Colon (tissue), 2 donors: ENCODE measurements around the gene PATJ.
"Not testable (repeated sequence)": the region's sequence is repeated elsewhere in the genome, so short reads cannot be mapped to it uniquely, and the experiment has no call there.

ENCODE experiments used
- FAIRE-seq: peaks from 2 replicates; lab custom pipeline; 2012; peaks lifted over from hg19 to GRCh38; lab: Jason Lieb, UNC
- donor health status: control.
- donor health status: control.

The PATJ gene

GRCh38 chr1:61888808-61889207 is 146.5 kb downstream of the PATJ start:
- FAIRE-seq, result no peak

DNA sequence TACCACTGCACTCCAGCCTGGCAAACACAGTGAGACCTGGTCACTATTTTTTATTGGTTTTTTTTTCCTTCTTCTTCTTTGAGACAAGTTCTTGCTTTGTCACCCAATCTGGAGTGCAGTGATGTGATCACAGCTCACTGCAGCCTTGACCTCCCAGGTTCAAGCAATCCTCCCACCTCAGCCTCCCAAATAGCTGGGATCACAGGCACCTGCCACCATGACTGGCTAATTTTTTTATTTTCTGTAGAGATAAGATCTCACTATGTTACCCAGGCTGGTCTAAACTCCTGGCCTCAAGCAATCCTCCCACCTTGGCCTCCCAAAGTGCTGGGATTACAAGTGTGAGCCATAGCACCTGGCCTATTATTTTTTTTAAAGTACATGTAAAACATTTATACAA is 148.2 kb downstream of the PATJ start:
- not testable (repeated sequence) for FAIRE-seq

- no peak for FAIRE-seq
Measured at GRCh38 chr1:61892977-61893376, 150.7 kb downstream of the PATJ start.

- not testable (repeated sequence) for FAIRE-seq
Measured at GRCh38 chr1:61894296-61894695, 152.0 kb downstream of the PATJ start.

GRCh38 chr1:61895175-61895574 is 152.9 kb downstream of the PATJ start:
- FAIRE-seq, result no peak

DNA sequence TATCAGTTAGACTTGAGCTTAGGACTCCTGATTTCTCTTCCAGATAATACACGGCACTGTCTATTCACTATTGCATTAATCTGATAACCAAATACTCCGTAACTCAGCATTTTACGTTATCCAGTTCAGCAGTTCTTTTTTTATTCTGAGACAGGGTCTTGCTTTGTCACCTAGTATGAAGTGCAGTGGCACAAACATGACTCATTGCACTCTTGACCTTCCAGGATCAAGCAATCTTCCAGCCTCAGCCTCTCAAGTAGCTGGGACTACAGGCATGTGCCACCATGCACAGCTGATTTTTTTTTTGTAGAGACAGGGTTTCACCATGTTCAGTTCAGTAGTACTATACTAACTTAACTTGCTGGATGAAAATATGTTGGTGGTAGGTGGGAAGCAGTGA is 156.4 kb downstream of the PATJ start:
- FAIRE-seq, result no peak

- no peak for FAIRE-seq
Measured at GRCh38 chr1:61904354-61904753, 162.1 kb downstream of the PATJ start.

- FAIRE-seq, result no peak
Measured at GRCh38 chr1:61907102-61907501, 164.8 kb downstream of the PATJ start.

- no peak for FAIRE-seq
Measured at GRCh38 chr1:61910035-61910434, 167.8 kb downstream of the PATJ start.

DNA sequence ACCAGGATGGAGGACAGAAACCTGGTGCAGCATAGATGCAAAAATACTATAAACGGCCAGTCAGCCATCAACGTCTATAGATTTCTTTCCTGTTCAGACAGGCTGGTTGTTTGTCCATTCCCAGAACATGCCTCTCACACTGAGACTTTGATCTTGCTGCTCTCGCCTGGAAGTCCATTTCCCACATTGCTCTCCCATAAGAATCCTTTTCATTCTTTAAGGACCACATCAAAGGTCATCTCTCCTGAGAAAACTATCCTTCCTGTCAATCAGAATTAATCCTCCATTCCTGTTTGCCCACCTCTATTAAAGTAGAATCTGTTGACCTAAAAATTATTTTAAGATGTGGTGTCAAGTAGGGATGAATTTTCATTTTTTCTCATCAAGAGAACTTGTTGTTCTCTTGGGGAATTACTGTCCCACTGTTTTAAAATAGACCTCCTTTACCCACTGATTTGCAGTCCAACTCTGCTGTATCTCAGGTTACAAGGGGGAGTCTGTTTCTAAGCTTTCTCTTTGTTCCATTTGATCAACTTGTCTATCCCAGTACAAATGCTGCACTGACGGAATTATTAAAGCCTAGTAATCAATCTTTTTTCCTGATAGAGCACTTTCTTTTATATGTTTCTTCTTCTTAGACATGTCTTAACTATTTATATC is 172.7 kb downstream of the PATJ start:
- no peak for FAIRE-seq

GRCh38 chr1:61921435-61921834 is 179.2 kb downstream of the PATJ start:
- no peak for FAIRE-seq

DNA sequence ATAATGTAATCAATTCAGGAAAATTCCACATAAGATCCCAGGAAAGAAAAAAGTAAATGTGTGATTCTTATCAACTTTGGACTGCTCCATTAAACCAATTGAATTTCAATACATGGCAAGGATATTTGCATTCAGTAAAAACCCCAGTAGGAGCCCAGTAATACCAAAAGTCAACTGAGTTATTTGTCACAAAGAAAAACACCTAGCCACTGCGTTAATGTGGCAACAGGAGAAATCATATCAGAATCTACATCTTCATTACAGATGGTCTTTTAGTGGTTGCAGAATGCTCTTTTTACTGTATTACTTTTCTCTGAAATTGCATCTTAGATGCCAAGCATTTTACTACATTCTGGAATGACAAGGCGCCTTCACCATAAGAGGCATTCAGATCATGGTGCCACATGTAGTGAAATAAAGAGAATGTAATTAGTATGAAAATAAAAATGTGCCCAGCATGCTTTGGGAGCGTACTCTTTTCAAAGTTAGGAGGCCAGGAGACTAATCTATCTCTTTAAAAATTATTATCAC is 180.7 kb downstream of the PATJ start:
- FAIRE-seq, result no peak

GRCh38 chr1:61925591-61926298 is 183.5 kb downstream of the PATJ start:
- FAIRE-seq, result no peak

DNA sequence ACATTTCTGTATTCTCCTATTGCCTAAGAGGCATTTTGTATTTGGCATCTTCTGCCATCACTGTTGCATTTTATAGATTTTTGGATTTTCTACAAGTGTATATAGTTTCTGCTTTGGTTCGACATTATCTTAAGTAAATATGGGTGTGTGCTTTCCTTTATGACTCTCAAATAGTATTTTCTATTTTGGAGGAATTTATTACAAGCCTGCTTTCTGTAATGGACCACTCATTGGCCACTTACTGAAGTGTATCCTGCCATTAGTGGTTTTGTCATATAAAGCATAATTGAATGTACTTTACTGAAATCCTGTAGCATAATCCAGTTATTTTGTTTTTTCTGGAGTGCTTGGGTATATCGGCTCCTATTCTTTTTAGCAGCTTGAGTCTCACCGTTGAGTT is 184.3 kb downstream of the PATJ start:
- no peak for FAIRE-seq

- no peak for FAIRE-seq
Measured at GRCh38 chr1:61930116-61930645, 187.9 kb downstream of the PATJ start.

DNA sequence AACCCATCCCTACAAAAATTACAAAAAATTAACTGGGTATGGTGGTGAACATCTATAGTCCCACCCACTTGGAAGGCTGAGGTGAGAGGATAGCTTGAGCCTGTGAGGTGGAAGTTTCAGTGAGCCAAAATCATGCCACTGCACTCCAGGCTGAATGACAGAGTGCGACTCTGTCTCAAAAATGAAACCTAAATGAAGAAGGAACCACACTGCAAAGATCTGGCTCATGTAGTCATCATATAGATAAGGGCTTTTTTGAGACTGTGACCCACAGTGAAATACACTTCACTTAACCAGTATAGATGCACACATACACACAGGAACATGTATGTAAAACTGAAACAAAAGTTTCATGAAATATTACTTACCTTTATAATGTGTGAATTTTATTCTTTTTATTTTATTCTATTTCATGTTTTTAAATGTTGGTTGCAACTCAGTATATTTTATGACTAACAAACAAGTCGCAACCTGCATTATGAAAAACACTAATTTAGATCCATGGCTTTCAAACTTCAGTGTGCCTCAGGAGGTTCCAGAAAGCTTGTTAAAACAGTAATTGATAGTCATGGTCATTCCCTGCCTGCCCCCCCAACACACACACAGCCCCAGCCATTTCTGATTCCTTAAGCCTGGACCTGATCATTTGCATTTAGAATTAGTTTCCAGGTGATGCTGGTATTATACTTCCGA is 189.5 kb downstream of the PATJ start:
- FAIRE-seq, result no peak

GRCh38 chr1:61935516-61935915 is 193.2 kb downstream of the PATJ start:
- FAIRE-seq, result no peak

DNA sequence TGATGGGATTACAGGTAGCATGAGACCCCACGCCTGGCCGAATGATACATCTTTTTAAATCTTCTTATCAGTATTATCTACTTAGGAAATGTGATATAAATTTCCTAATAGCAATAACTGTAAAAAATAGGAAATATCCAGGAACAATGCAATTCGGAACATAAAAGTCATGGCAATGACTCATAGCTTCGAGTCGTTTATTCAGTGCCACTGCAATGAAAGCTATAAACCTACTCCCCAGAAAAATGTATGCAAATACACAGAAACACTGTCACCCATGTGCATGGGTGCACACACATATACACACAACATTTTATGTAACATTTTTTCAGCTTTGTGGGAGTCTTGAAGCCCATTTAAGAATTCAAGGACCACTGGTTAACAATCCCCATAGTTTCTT is 194.6 kb downstream of the PATJ start:
- FAIRE-seq, result no peak

DNA sequence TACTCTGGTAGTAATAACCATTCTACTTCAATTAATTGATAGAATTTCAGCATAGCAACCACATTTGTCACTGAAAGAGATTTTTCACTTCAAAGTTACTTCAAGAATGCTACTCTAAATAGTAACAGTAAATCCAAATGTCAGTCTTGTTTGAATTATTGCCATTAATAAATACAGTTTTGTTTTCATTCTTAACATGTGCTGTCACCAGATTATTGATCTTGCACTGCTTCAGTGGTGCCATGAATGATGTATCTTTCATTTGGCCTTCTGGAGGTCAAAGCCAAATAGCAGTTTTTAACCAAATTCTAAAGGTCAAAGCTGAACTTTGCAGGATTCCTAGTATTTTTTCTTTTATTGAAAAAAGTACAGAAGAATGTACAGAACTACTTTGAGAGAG is 199.5 kb downstream of the PATJ start:
- FAIRE-seq, result no peak

GRCh38 chr1:61942856-61943255 is 200.6 kb downstream of the PATJ start:
- FAIRE-seq, result no peak

DNA sequence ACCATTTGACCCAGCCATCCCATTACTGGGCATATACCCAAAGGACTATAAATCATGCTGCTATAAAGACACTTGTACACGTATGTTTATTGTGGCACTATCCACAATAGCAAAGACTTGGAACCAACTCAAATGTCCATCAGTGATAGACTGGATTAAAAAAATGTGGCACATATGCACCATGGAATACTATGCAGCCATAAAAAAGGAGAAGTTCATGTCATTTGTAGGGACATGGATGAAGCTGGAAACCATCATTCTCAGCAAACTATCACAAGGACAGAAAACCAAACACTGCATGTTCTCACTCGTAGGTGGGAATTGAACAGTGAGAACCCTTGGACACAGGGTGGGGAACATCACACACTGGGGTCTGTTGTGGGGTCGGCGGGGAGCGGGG is 206.4 kb downstream of the PATJ start:
- not testable (repeated sequence) for FAIRE-seq

DNA sequence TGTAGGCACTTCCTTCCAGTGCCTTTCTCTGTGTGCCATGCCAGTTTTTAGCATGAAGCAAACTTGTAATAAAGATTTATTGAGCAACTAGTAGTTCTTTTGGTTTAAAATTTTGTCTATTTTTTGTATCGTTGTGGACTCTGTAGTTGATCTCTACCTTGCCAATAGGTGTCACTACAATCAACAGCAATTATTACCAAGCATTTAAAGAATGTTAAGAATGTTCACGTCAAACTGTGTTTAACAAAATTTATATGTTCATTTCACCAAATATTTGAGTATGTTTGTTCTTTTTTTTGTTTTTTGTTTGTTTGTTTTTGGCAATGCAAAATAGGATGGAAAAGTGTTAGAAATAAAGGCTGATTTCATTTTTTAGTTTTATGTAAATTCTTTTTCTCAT is 208.1 kb downstream of the PATJ start:
- FAIRE-seq, result no peak
